Posterior vena cava (tissue), 2 donors: Measurements from ENCODE around the gene EPHA2. TPM values are rescaled to one million over a fixed set of nuclear protein-coding genes. Genes with fewer than 3 reads are reported as not detected.

ENCODE experiments used
- DNase-seq: peaks from one replicate; pipeline ENCODE4 v3.0.0-alpha.2; 2020; ENCODE audit warnings: low spot score
- intact Hi-C, 2 donors: fragments of 100-400 bp; cut with DNase I; formaldehyde crosslinking; loops; one replicate each; pipeline versions ENCODE4 v1.14.1 to v1.14.2; 2022 to 2023
- total RNA-seq, 2 donors: library from RNA; stranded (reverse); fragmentation: NEBNext Ultra II Directional; extraction: Animal tissue kit (Norgen Biotek cat#: 25700); gene quantifications; one replicate each; pipeline ENCODE4 v1.2.1, GENCODE V29; 2021
- donor health status: DM: yes; HTN: yes; CAD: no.
- donor health status: DM: yes; HTN: yes; CAD: no.

Gene EPHA2
- total RNA-seq, 2 donors from 2014 or later, result 7.8 to 15.4 TPM

DNA sequence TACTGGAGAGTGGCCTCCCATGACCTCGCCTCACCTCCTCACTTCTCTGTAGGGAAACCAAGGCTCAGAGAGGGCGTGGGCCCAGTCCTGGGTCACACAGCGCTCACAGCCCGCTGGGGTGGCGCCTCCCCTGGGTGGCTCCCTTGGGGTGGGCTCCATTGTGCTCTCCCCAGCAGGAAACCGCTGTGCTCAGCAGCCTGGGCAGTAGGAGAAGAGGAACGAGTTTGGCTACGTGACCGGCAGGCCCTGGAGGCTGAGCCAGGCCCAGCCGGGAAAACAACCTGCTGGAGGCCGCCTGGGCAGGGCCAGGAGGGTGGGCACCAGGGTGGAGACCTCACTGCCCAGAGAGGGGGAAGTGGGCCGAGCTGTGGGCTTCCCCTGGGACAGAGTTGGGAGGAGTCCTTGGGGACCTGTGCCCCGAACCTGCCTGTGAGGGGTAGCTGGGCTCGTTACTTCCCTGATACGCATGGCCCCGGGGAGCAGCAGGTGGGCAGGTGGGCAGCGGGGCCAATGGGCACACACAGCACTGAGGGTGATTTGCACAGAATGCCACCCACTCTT is 67.4 kb downstream of the EPHA2 start:
- peak; percentile 78 for DNase-seq
- intact Hi-C loops, result no loop called here

- intact Hi-C loops, result no loop called here
- no peak for DNase-seq
Measured at GRCh38 chr1:16087733-16088132, 68.1 kb downstream of the EPHA2 start.

DNA sequence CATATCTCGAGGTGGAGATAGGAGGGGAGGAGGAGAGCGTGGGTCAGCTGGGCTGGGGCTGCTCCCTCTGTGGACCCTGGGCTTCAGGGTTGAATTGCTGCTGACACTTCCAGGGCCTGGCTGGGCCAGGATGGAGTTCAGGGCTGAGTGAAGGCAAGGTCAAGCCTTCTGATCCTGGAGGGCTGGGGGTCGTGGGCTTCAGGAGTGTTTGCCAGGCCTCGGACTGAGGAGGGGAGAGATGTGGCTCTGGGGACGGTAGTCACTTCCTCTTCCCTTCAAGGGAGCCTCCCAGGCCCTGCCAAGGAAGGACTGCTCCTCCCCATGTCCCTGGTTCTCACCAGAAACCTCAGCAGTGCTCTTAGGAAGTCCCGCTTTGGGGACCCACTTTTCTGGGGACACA is 70.3 kb downstream of the EPHA2 start:
- DNase-seq, result no peak
- intact Hi-C loops, result no loop called here

DNA sequence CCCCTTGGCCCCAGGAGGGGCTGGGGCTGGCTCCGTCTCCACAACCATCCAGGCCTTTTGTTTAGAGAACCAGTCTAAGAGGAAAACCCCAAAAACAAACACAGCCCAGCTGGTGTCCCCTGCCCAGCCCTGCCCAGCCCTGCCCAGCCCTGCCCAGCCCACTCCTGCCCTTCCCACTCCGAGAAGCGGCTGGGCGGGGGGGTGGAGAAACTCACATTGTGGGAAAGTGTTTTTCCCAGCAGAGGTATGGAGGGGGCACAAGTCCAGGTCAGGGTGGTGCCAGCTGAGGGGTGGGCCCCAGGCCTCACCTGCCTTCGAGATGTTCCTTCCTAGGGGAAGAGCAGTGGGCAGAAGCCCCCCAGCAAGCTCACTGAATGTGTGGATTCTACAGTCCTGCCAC is 72.4 kb downstream of the EPHA2 start:
- intact Hi-C loops, result loop anchor here in 1 of 2 donors (5.0 kb wide), 1 partner anchor 59 kb away; no protein-coding TSS in a partner anchor
- DNase-seq, result peak; percentile 63

- DNase-seq, result no peak
- intact Hi-C loops, result loop anchor here in 1 of 2 donors (5.0 kb wide), 1 partner anchor 60 kb away; no protein-coding TSS in a partner anchor
Measured at GRCh38 chr1:16082283-16083038, 73.4 kb downstream of the EPHA2 start.

DNA sequence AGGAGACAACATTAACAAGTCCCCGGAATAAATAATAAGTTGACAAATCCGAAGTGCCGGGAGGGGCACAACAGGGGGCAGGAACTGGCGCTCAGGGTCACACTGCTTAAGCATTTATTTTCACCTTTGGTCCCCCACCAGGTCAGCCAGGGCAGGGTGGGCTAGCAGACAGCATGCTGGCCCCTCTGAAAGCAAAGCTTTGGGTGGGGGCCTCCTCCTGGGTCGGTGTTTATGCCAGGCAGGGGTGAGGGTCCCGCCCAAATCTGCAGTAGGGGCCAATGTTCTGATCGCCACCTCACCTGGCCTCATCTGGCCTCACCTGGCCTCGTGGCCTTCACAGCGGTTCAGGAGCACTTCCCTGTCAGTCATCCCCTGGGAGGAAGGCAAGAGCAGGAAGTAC is 74.2 kb downstream of the EPHA2 start:
- intact Hi-C loops, result loop anchor here in 1 of 2 donors (5.0 kb wide), 1 partner anchor 61 kb away; no protein-coding TSS in a partner anchor
- no peak for DNase-seq

- intact Hi-C loops, result loop anchor here in 1 of 2 donors (5.0 kb wide), 1 partner anchor 62 kb away; no protein-coding TSS in a partner anchor
- no peak for DNase-seq
Measured at GRCh38 chr1:16080422-16081150, 75.3 kb downstream of the EPHA2 start.

- intact Hi-C loops, result loop anchor here (1.0 to 10.0 kb wide), 5 partner anchors 110 to 286 kb away; partner anchors contain the start of gene SZRD1 (in 1 of the 2)
- DNase-seq, result peak; percentile 89
Measured at GRCh38 chr1:16078925-16079656, 76.8 kb downstream of the EPHA2 start.

DNA sequence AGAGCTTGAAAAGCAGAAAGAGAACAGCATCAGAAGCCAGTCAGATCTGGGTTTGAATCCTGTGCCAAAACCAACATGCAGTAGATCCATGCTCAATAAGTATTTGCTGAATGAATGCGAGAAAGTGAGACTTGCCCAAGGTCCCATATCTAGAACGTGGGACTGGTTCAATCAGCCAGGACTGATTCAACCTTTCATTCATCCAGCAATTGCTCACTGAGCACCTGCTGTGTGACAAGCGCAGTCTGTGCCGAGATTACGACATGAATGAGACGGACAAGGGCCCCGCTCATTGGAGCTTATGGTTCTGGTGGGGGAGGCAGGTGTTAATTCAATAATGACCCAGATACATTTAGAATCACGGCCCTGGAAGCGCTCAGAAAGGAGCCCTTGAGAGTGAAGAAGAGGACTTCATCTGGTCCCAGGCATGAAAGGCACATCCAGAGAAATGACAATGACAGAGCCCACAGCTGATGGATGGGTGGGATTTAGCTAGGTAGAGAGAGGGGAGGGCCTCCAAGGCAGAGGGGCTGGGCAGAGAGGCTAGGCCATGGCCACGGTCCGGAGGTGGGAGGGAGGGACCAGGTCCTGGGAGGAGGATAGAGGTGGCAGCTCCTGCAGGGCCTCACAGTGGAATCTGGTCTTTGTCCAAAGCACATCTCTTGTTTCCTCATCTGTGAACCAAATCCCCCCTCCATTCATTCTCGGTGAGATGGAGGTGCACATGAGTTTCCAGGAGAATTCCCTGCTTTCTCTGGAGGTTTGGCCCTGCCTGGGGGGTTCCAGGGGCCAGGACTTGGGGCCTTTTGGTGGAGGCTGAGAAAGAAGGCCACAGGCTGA is 78.2 kb downstream of the EPHA2 start:
- DNase-seq, result no peak
- intact Hi-C loops, result loop anchor here (2.0 to 10.0 kb wide), 4 partner anchors 111 to 287 kb away; partner anchors contain the start of gene SZRD1 (in 1 of the 2)

- intact Hi-C loops, result loop anchor here (5.0 to 10.0 kb wide), 2 partner anchors 285 to 288 kb away; partner anchors contain the start of gene SZRD1 (in 1 of the 2)
- no peak for DNase-seq
Measured at GRCh38 chr1:16076865-16077238, 79.0 kb downstream of the EPHA2 start.

GRCh38 chr1:16076031-16076864 is 79.6 kb downstream of the EPHA2 start:
- DNase-seq, result peak; percentile 90
- intact Hi-C loops, result loop anchor here (5.0 to 10.0 kb wide), 2 partner anchors 286 to 289 kb away; partner anchors contain the start of gene SZRD1 (in 1 of the 2)

GRCh38 chr1:16075337-16076030 is 80.4 kb downstream of the EPHA2 start:
- no peak for DNase-seq
- intact Hi-C loops, result loop anchor here (5.0 to 10.0 kb wide), 2 partner anchors 287 to 289 kb away; partner anchors contain the start of gene SZRD1 (in 1 of the 2)

Other genes with a start within 250 kb of the EPHA2 start
- gene ZBTB17, start 180.0 kb downstream of the EPHA2 start, total RNA-seq, result 10 to 100 TPM; 31.6 to 38.7 TPM
- gene SRARP, start 151.8 kb downstream of the EPHA2 start, total RNA-seq, result not detected
- 100 to 1,000 TPM; 272 to 588 TPM for gene HSPB7, start 138.0 kb downstream of the EPHA2 start, total RNA-seq
- under 1 TPM; 0.51 to 0.90 TPM for gene CLCNKA, start 134.0 kb downstream of the EPHA2 start, total RNA-seq
- gene CLCNKB, start 112.3 kb downstream of the EPHA2 start, total RNA-seq, result under 1 TPM; 0.62 to 0.88 TPM
- 1 to 10 TPM in 1 of 2 donors, under 1 TPM in 1; 0.88 to 1.2 TPM for gene FAM131C, start 82.4 kb downstream of the EPHA2 start, total RNA-seq
- 1 to 10 TPM; 4.7 to 5.5 TPM for gene ARHGEF19, start 56.6 kb upstream of the EPHA2 start, total RNA-seq
- gene CPLANE2, start 81.1 kb upstream of the EPHA2 start, total RNA-seq, result 1 to 10 TPM; 4.1 to 5.2 TPM
- gene FBXO42, start 196.4 kb upstream of the EPHA2 start, total RNA-seq, result 10 to 100 TPM; 17.8 to 20.8 TPM
- 100 to 1,000 TPM; 115 to 167 TPM for gene SZRD1, start 211.2 kb upstream of the EPHA2 start, total RNA-seq